GM12872 (cell line): ENCODE measurements around the gene CRAT.

Experiments
- CTCF ChIP-seq: IDR thresholded peaks from 3 replicates; pipeline ENCODE4 v1.5.1; 2011; ENCODE audit warnings: low read depth, mild to moderate bottlenecking, low read length, moderate library complexity; ENCODE audit not compliant: insufficient read depth

The CRAT gene

GRCh38 chr9:129148463-129149204 is 38.0 kb upstream of the CRAT start:
- no peak for TF ChIP-seq CTCF

- no peak for TF ChIP-seq CTCF
Observed at GRCh38 chr9:129146441-129146941, 35.9 kb upstream of the CRAT start.

- TF ChIP-seq CTCF, result no peak
Observed at GRCh38 chr9:129145841-129146292, 35.3 kb upstream of the CRAT start.

GRCh38 chr9:129145316-129145715 is 34.7 kb upstream of the CRAT start:
- TF ChIP-seq CTCF, result no peak

- TF ChIP-seq CTCF, result peak; percentile 99
Observed at GRCh38 chr9:129143031-129143927, 32.7 kb upstream of the CRAT start.

- TF ChIP-seq CTCF, result 0 out of 3 replicates have a peak, but pooled peaks have one; percentile 1
Observed at GRCh38 chr9:129142138-129142935, 31.7 kb upstream of the CRAT start.
